ENCODE data around the gene CTNNBL1. TPM values are rescaled to one million over a fixed set of nuclear protein-coding genes. Genes with fewer than 3 reads are reported as not detected.

The CTNNBL1 gene
- total and polyA plus RNA-seq, 2 donors (not counting 1 experiment from before 2014, with no cell fraction given): 31.3 to 39.0 TPM

DNA sequence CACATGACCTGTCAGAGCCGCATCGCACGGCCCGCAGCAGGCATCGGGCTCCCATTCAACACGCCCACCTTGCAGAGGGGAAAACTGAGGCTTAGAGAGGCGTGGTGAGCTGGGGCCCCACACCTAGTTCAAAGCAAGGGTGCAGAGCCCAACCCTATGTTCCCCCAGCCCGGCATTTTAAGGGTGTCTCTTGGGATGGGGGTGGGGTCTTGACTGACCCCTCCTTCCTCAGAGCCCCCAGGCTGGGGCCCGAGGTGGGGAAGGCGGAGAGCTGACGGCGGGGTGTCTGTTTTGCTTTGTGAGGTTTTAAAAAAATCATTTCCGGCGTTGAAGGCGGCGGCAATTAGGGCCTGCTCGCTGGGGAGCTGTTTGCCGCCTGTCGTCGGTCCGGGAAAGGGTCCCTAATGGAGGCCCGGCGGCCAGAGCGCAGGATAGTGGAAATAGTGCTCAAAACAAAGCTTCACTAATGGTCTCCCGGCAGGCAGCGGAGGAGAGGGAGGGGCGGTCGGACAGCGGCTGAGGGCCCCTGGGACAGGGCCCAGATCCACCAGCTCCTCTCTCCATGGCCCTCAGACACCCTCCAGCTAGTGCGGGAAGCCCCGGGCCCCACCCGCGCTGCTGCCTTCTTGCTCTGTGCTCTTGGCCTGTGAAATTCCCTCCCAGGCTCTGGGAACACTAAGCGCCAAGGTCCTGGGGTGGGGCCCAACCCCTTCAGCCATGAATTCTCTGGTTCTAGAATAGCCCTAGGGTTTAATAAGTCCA, 221.0 kb downstream of the CTNNBL1 start:
- peaks cover 73% of the 10 kb centered on the region for H3K27me3 ChIP-seq (ENCODE audit: control insufficient read depth, insufficient read depth, low read length)
- no peaks in the 10 kb centered on the region for H3K9me3 ChIP-seq (ENCODE audit: control insufficient read depth, insufficient read depth, low read depth, low read length)
- no peak overlapping the region for H2AFZ ChIP-seq (ENCODE audit: low read length)
- H3K4me1 ChIP-seq (ENCODE audit: control insufficient read depth, extremely low read depth, insufficient read depth, low read length): no peaks in the 10 kb centered on the region
- H3K4me2 ChIP-seq (ENCODE audit: extremely low read depth, insufficient read depth, low read length): peak overlapping the region; percentile 64
- no peaks in the 10 kb centered on the region for H3K36me3 ChIP-seq (ENCODE audit: control insufficient read depth, insufficient read depth, low read length)
- TF ChIP-seq, protein P1, sequence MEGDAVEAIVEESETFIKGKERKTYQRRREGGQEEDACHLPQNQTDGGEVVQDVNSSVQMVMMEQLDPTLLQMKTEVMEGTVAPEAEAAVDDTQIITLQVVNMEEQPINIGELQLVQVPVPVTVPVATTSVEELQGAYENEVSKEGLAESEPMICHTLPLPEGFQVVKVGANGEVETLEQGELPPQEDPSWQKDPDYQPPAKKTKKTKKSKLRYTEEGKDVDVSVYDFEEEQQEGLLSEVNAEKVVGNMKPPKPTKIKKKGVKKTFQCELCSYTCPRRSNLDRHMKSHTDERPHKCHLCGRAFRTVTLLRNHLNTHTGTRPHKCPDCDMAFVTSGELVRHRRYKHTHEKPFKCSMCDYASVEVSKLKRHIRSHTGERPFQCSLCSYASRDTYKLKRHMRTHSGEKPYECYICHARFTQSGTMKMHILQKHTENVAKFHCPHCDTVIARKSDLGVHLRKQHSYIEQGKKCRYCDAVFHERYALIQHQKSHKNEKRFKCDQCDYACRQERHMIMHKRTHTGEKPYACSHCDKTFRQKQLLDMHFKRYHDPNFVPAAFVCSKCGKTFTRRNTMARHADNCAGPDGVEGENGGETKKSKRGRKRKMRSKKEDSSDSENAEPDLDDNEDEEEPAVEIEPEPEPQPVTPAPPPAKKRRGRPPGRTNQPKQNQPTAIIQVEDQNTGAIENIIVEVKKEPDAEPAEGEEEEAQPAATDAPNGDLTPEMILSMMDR (conservative IDR thresholded peaks at IDR 0.05 in 1 of 2, IDR thresholded peaks at IDR 0.05 in 1 of 2; ENCODE audit: low read depth in 1 of 2, low read length in 2 of 2): no peak
- peak; percentile 3 for TF ChIP-seq EZH2 (IDR thresholded peaks at IDR 0.05; ENCODE audit: low read length, missing control alignments)
- no peaks in the 10 kb centered on the region for H3K79me2 ChIP-seq (ENCODE audit: control insufficient read depth, insufficient read depth, low read length)
- no peak overlapping the region for H3K4me3 ChIP-seq (replicated peaks in 1 of 4; ENCODE audit: control extremely low read depth in 1 of 4, insufficient read depth in 1 of 4, low read depth in 3 of 4, low read length in 4 of 4)
- no peak for DNase-seq (ENCODE audit: low read depth in 2 of 2)
- H3K9ac ChIP-seq (ENCODE audit: insufficient read depth, low read length): no peak overlapping the region
- no peaks in the 10 kb centered on the region for H4K20me1 ChIP-seq (ENCODE audit: control insufficient read depth, extremely low read depth, insufficient read depth, low read length)
- H3K27ac ChIP-seq (ENCODE audit: insufficient read depth, low read length): no peak overlapping the region

DNA sequence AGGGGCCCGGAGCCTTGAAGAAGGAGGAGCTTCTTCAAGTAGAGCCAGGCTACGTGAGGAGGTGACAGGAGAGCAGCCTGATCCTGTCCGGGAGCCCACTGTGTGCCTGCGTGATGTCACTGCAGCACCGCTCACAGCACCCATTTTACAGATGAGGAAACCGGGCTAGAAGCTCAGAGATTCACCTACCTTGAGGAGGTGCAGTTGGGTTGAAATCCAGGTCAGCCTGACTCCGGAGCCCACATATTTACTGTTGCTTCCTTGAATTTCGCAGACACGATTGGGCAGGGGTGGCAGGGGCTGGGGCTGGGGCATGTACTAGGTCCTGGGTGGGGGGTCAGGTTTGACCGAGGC, 221.6 kb downstream of the CTNNBL1 start:
- Histone ChIP-seq H3K79me2 (ENCODE audit: control insufficient read depth, insufficient read depth, low read length) (no peaks in the 10 kb centered on the region), H3K4me3 (replicated peaks in 1 of 4; ENCODE audit: control extremely low read depth in 1 of 4, insufficient read depth in 1 of 4, low read depth in 3 of 4, low read length in 4 of 4) (no peak overlapping the region), H3K27me3 (ENCODE audit: control insufficient read depth, insufficient read depth, low read length) (peaks cover 77% of the 10 kb centered on the region), H3K4me2 (ENCODE audit: extremely low read depth, insufficient read depth, low read length) (no peak overlapping the region), H3K9me3 (ENCODE audit: control insufficient read depth, insufficient read depth, low read depth, low read length) (no peaks in the 10 kb centered on the region), H3K4me1 (ENCODE audit: control insufficient read depth, extremely low read depth, insufficient read depth, low read length) (no peaks in the 10 kb centered on the region), H3K36me3 (ENCODE audit: control insufficient read depth, insufficient read depth, low read length) (no peaks in the 10 kb centered on the region), H2AFZ (ENCODE audit: low read length) (no peak overlapping the region), H3K9ac (ENCODE audit: insufficient read depth, low read length) (no peak overlapping the region), H4K20me1 (ENCODE audit: control insufficient read depth, extremely low read depth, insufficient read depth, low read length) (no peaks in the 10 kb centered on the region), H3K27ac (ENCODE audit: insufficient read depth, low read length) (no peak overlapping the region)
- TF ChIP-seq, protein P1 (conservative IDR thresholded peaks at IDR 0.05 in 1 of 2, IDR thresholded peaks at IDR 0.05 in 1 of 2; ENCODE audit: low read depth in 1 of 2, low read length in 2 of 2): no peak
- no peak for TF ChIP-seq EZH2 (IDR thresholded peaks at IDR 0.05; ENCODE audit: low read length, missing control alignments)
- no peak for DNase-seq (ENCODE audit: low read depth in 2 of 2)

DNA sequence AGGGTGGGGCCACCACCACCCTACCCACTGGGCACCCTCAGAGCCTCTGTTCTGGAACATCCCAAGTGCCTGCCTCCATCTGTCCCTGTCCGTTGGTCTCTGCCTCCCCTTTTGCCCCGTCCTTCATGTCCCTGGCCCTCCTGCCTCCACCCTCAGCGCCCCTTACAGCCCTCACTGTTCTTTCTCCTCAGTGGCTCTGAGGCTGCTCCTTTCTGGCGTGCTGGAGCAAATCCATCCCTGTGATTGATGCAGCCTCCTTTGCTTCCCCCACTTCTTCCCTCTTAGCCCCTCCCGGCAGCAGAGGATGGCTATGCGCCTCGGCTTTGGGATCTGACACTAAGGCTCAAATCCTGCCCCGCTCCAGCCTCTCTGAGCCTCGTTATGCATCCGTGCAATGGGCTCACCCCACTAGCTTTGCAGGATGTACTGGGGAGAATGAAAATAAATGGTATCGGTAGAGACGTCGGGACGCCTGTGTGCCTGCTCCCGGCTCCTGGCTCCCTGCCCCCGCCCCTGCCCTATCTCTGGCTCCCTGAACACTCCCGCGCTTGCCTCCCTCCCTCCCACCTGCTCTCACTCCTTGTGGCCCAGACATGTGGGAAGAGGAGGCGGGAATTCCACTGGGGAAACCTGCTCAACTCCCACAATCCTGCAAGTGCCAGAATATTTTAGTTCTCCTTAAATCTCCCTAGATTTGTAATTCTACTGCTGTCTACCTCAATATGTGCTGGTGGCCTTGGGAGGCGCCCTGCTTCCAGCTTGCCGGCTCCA, 222.2 kb downstream of the CTNNBL1 start:
- H3K27ac ChIP-seq (ENCODE audit: insufficient read depth, low read length): no peak overlapping the region
- H3K27me3 ChIP-seq (ENCODE audit: control insufficient read depth, insufficient read depth, low read length): peaks cover 77% of the 10 kb centered on the region
- TF ChIP-seq, protein P1 (conservative IDR thresholded peaks at IDR 0.05 in 1 of 2, IDR thresholded peaks at IDR 0.05 in 1 of 2; ENCODE audit: low read depth in 1 of 2, low read length in 2 of 2): no peak
- peak; percentile 71 for TF ChIP-seq EZH2 (IDR thresholded peaks at IDR 0.05; ENCODE audit: low read length, missing control alignments)
- DNase-seq (ENCODE audit: low read depth in 2 of 2): no peak
- H3K4me2 ChIP-seq (ENCODE audit: extremely low read depth, insufficient read depth, low read length): no peak overlapping the region
- H4K20me1 ChIP-seq (ENCODE audit: control insufficient read depth, extremely low read depth, insufficient read depth, low read length): no peaks in the 10 kb centered on the region
- H3K9ac ChIP-seq (ENCODE audit: insufficient read depth, low read length): no peak overlapping the region
- H2AFZ ChIP-seq (ENCODE audit: low read length): no peak overlapping the region
- H3K4me1 ChIP-seq (ENCODE audit: control insufficient read depth, extremely low read depth, insufficient read depth, low read length): no peaks in the 10 kb centered on the region
- H3K9me3 ChIP-seq (ENCODE audit: control insufficient read depth, insufficient read depth, low read depth, low read length): no peaks in the 10 kb centered on the region
- H3K4me3 ChIP-seq (replicated peaks in 1 of 4; ENCODE audit: control extremely low read depth in 1 of 4, insufficient read depth in 1 of 4, low read depth in 3 of 4, low read length in 4 of 4): no peak overlapping the region
- no peaks in the 10 kb centered on the region for H3K79me2 ChIP-seq (ENCODE audit: control insufficient read depth, insufficient read depth, low read length)
- no peaks in the 10 kb centered on the region for H3K36me3 ChIP-seq (ENCODE audit: control insufficient read depth, insufficient read depth, low read length)
